ENCODE data around the gene SIGLEC7. TPM values are rescaled to one million over a fixed set of nuclear protein-coding genes. Genes with fewer than 3 reads are reported as not detected.

SIGLEC7 gene
- total RNA-seq, 1 donor from 2014 or later, result not detected

DNA sequence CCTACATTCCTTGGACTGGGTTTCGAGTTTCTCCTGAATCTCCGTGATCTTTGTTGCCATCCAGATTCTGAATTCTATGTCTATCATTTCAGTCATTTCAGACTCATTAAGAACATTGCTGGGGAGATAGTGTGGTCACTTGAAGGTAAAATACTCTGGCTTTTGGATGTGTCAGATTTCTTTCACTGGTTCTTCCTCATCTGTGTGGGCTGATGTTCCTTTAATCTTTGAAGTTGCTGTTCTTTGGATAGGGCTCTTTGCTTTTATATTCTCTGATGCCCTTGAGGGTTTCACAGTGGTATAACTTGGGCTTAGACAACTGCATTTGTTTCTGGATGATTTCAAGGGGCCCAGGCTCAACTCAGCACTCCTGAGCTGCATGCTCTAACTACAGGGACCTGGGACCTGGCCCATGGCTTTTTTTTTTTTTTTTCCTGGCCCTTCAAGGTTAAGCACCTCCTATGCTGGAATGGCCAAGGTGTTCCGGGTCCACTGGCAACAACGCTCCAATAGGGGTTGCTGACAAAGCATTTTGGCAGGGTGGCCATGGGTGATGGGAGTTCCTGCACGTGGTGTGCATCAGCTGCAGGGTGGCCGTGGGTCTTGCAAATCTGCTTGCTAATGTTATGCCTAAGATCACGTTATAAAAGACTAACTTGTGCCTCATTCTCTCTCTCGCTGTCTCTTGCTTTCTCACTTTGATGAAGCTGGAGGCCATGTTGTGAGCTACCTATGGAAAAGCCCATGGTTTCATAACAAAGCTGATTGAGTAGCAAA lies 5.9 kb upstream of the SIGLEC7 start:
- H3K27ac Mint-ChIP-seq, result no peak overlapping the region

DNA sequence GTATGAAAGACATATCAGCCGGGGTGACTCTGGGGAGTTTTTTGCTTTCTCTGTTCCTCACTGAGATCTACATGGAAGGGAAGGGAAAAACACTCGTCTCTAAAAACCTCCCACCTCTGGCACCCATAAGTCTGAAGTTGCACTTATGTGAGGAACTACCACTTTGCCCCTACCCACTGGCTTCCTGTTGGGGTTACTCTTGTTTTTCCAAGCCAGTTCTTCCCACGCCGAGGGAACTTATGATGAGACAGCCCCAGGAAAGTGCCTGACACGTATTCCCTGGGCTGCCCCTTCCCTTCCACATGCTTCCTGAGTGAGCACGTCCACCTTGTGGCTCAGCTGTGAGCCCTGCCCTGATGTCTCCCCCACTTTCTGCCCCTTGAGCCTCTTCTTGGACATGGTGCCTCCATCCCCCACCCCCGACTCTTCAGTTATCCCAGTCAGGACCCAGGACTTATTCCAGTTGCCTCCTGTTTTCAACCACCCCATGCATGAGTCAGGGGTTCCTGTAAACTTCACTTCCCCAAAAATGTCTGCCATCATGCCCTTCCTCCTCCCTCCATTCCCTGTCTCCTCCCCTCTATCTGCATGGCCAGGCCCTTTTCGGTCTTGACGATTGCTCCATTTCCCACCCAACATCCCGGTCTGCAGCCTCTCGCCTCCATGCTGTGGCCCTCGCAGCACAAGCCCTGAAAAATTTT lies 5.1 kb upstream of the SIGLEC7 start:
- Histone ChIP-seq H4K20me1 (ENCODE audit: low read depth) (no peaks in the 10 kb centered on the region), H3K4me1 (peaks cover 4% of the 10 kb centered on the region), H3K4me2 (no peak overlapping the region), H3K9me3 (ENCODE audit: low read depth) (no peaks in the 10 kb centered on the region), H3K9ac (no peak overlapping the region), H3K4me3 (no peak overlapping the region), H3K27ac (no peak overlapping the region), H2AFZ (replicated peaks) (no peak overlapping the region), H3K27me3 (no peaks in the 10 kb centered on the region), H3K79me2 (ENCODE audit: low read depth) (no peaks in the 10 kb centered on the region), H3K36me3 (no peaks in the 10 kb centered on the region), H3F3A (ENCODE audit: low read depth) (no peaks in the 10 kb centered on the region)
- Mint-ChIP-seq H3K4me3 (peak overlapping the region; percentile 9), H3K36me3 (no peaks in the 10 kb centered on the region), H3K9me3 (peaks cover 4% of the 10 kb centered on the region), H3K4me1 (peaks cover 22% of the 10 kb centered on the region), H3K27ac (no peak overlapping the region), H3K27me3 (ENCODE audit: insufficient read depth, low read depth) (peaks cover 4% of the 10 kb centered on the region)
- TF ChIP-seq EZH2 (IDR thresholded peaks at IDR 0.05), result no peak
- TF ChIP-seq, protein P1, sequence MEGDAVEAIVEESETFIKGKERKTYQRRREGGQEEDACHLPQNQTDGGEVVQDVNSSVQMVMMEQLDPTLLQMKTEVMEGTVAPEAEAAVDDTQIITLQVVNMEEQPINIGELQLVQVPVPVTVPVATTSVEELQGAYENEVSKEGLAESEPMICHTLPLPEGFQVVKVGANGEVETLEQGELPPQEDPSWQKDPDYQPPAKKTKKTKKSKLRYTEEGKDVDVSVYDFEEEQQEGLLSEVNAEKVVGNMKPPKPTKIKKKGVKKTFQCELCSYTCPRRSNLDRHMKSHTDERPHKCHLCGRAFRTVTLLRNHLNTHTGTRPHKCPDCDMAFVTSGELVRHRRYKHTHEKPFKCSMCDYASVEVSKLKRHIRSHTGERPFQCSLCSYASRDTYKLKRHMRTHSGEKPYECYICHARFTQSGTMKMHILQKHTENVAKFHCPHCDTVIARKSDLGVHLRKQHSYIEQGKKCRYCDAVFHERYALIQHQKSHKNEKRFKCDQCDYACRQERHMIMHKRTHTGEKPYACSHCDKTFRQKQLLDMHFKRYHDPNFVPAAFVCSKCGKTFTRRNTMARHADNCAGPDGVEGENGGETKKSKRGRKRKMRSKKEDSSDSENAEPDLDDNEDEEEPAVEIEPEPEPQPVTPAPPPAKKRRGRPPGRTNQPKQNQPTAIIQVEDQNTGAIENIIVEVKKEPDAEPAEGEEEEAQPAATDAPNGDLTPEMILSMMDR (IDR thresholded peaks at IDR 0.05), result no peak
- no peak for TF ChIP-seq EZH2phosphoT487 (IDR thresholded peaks at IDR 0.05)
- DNase-seq (ENCODE audit: low spot score), result no peak

More for the DNA sequence above, 5.9 kb upstream of the SIGLEC7 start:
- H3K36me3 ChIP-seq, result no peaks in the 10 kb centered on the region
- no peaks in the 10 kb centered on the region for H3F3A ChIP-seq (ENCODE audit: low read depth)
- no peak overlapping the region for H3K4me3 ChIP-seq
- Mint-ChIP-seq H3K9me3 (peaks cover 4% of the 10 kb centered on the region), H3K36me3 (no peaks in the 10 kb centered on the region), H3K4me3 (no peak overlapping the region), H3K4me1 (peaks cover 20% of the 10 kb centered on the region), H3K27me3 (ENCODE audit: insufficient read depth, low read depth) (peaks cover 2% of the 10 kb centered on the region)
- H3K79me2 ChIP-seq (ENCODE audit: low read depth), result no peaks in the 10 kb centered on the region
- no peak overlapping the region for H3K27ac ChIP-seq
- no peak overlapping the region for H3K4me2 ChIP-seq
- H3K27me3 ChIP-seq, result no peaks in the 10 kb centered on the region
- TF ChIP-seq EZH2phosphoT487 (IDR thresholded peaks at IDR 0.05), result no peak
- TF ChIP-seq, protein P1 (IDR thresholded peaks at IDR 0.05), result no peak
- no peak for TF ChIP-seq EZH2 (IDR thresholded peaks at IDR 0.05)
- H2AFZ ChIP-seq (replicated peaks), result no peak overlapping the region
- H3K9ac ChIP-seq, result no peak overlapping the region
- no peaks in the 10 kb centered on the region for H4K20me1 ChIP-seq (ENCODE audit: low read depth)
- DNase-seq (ENCODE audit: low spot score), result no peak
- no peaks in the 10 kb centered on the region for H3K9me3 ChIP-seq (ENCODE audit: low read depth)
- peaks cover 4% of the 10 kb centered on the region for H3K4me1 ChIP-seq

DNA sequence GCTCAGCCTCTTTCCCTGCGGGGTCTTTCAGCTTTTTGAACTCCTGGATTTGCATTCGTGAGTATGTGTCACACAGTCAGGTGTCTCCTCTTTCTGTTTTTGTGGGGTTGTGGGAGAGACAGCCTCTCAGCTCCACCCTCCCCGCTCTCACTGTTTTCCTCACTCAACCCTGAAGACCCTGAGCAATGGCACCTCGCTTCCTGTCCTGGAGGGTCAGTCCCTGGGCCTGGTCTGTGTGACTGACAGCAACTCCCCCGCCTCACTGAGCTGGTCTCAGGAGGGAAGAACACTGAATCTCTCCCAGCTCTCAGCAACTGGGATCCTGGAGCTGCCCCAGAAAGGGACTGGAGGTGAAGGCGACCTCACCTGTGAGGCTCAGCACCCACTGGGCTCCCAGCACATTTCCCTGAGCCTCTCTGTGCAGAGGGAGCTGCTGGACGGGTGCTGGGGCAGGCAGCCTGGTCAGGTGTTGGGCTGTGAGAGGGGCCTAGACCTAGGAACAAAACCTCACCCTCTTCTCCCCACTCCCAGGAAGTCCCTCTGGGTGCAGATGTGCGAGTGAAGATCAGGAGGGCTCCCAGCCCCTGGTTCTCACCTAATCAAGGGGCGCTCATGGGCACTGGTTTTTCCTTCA lies 4.2 kb upstream of the SIGLEC7 start:
- Mint-ChIP-seq H3K27ac (no peak overlapping the region), H3K27me3 (ENCODE audit: insufficient read depth, low read depth) (peaks cover 4% of the 10 kb centered on the region), H3K4me3 (no peak overlapping the region), H3K4me1 (peaks cover 20% of the 10 kb centered on the region), H3K9me3 (peaks cover 4% of the 10 kb centered on the region), H3K36me3 (no peaks in the 10 kb centered on the region)
- Histone ChIP-seq H3K27ac (no peak overlapping the region), H3F3A (ENCODE audit: low read depth) (no peaks in the 10 kb centered on the region), H2AFZ (replicated peaks) (no peak overlapping the region), H3K79me2 (ENCODE audit: low read depth) (no peaks in the 10 kb centered on the region), H3K4me3 (no peak overlapping the region), H3K27me3 (no peaks in the 10 kb centered on the region), H3K9me3 (ENCODE audit: low read depth) (no peaks in the 10 kb centered on the region), H3K4me1 (peaks cover 4% of the 10 kb centered on the region), H3K9ac (no peak overlapping the region), H3K36me3 (no peaks in the 10 kb centered on the region), H4K20me1 (ENCODE audit: low read depth) (no peaks in the 10 kb centered on the region), H3K4me2 (no peak overlapping the region)
- DNase-seq (ENCODE audit: low spot score), result no peak
- TF ChIP-seq EZH2phosphoT487 (IDR thresholded peaks at IDR 0.05) (no peak), EZH2 (IDR thresholded peaks at IDR 0.05) (no peak)
- TF ChIP-seq, protein P1 (IDR thresholded peaks at IDR 0.05), result no peak
